Activated T-helper 1 cell treated with anti-CD3 and anti-CD28 coated beads, Interleukin-2, amount 50 U/mL, for 16 hours (primary cell): ENCODE results near the gene CFAP97.

Experiments used
- DNase-seq, 2 donors: peaks; one replicate each; pipeline ENCODE4 v3.0.0-alpha.2; 2020; ENCODE audit warnings: low read depth in 1 of 2, low spot score in 1 of 2

The CFAP97 gene

GRCh38 chr4:185110375-185110823, 93.4 kb downstream of the CFAP97 start:
- DNase-seq = no peak

GRCh38 chr4:185109736-185110135, 94.1 kb downstream of the CFAP97 start:
- no peak for DNase-seq
